Activated naive CD8-positive, alpha-beta T cell treated with anti-CD3 and anti-CD28 coated beads, Interleukin-2, amount 50 U/mL, for 16 hours (primary cell): Measurements from ENCODE around the gene GMDS.

Source experiments
- DNase-seq: peaks from one replicate; pipeline ENCODE4 v3.0.0-alpha.2; 2020; ENCODE audit warnings: low read depth, low spot score

GMDS gene

DNA sequence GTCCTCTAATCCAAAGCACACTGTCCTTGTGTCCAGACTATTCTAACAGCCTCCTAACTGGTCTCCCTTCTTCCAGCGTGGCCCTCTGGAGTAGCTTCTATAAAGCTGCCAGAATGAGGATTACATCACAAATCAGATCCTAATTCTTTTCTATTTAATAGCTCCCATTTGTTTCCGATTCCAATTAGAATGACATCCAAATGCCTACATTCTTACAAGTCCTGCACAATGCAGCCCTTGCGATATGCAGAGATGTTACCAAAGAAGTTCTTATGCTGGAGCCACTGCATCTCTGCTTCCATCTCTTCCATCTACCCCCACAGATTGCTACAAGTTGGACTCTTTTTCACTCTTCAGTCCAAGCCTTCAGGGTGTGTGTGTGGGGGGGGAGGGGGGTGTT lies 40.0 kb downstream of the GMDS start:
- no peak for DNase-seq

- DNase-seq = no peak
Measured at GRCh38 chr6:2204272-2204671, 41.1 kb downstream of the GMDS start.

- DNase-seq = no peak
Measured at GRCh38 chr6:2203264-2203663, 42.1 kb downstream of the GMDS start.

DNA sequence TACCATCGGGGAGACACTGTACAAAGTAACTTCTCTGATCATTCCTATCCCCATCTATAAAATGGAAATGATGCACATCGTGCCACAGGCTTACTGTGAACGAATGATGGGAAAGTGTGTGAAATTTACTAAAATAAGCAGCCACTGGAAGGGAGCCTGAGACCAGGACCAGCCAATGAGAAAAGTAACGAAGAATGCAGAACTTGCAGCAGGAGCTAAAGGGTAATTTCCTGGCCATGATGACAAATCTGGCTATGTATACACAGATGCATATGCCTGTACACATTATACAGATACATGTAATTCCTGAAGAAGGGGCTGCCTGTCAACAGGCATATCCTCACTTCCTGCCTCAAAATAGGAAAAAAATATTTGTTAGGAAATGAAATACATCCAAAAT lies 47.4 kb downstream of the GMDS start:
- DNase-seq = no peak

- DNase-seq = no peak
Measured at GRCh38 chr6:2197177-2197671, 48.2 kb downstream of the GMDS start.

GRCh38 chr6:2196079-2196679 lies 49.2 kb downstream of the GMDS start:
- no peak for DNase-seq

DNA sequence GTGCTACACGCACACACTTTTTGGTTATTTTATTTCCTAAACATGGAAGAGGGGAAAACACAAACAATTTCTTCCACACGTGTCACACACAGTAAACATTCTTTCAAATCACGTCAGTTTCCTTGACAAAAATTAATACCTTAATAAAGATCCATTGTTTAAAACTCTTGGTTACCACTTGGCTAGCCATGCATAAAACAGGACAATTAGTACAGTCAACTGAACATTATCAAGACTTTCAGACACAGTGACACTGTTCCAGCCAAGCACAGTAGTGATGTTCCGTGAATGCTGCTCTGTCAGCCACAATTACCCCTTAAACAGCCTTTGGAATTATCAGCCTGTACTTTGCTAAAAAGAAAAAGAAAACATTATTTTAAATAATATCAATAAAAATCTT lies 50.8 kb downstream of the GMDS start:
- no peak for DNase-seq

GRCh38 chr6:2193931-2194330 lies 51.5 kb downstream of the GMDS start:
- no peak for DNase-seq

DNA sequence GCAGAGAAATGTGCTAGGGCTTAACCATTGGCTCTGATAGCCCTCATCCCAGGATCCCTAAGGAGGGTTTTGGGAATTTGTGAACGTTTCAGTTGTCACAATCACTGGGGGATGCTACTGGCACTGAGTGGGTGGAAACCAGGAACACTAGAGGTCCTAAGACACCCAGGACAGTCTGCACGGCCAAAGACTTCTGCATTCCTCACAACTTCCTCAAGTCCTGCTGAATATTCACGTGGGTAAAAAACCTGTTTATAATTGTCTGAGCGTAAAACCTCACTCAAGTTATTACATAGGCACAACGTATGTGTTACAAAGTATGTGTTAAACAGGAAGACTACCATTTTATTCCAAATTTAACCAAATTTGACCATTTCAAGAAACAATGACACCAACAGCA lies 52.4 kb downstream of the GMDS start:
- DNase-seq = no peak

GRCh38 chr6:2191390-2191740 lies 54.0 kb downstream of the GMDS start:
- DNase-seq = no peak

GRCh38 chr6:2190661-2191389 lies 54.6 kb downstream of the GMDS start:
- no peak for DNase-seq

- no peak for DNase-seq
Measured at GRCh38 chr6:2188856-2189384, 56.5 kb downstream of the GMDS start.

DNA sequence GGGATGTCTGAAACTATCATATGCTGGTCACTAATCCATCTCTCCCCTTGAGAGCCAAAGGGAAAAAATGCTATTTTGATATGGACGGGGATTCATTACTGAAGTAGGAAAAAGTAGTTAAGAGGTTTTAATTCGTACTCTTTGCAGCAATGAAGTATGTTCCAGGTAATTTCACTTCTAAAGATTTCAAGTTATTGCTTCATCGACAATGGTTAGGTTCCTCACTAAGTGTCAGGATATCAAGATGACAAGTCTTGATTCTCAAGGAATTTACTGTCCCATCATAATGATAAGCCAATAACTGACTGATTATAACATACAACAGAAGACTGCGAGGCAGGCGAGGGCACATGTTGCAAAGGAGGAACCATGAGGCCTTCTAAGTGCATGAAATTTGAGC lies 57.0 kb downstream of the GMDS start:
- no peak for DNase-seq

GRCh38 chr6:2187826-2188225 lies 57.6 kb downstream of the GMDS start:
- DNase-seq = no peak

GRCh38 chr6:2186516-2186915 lies 58.9 kb downstream of the GMDS start:
- DNase-seq = no peak

DNA sequence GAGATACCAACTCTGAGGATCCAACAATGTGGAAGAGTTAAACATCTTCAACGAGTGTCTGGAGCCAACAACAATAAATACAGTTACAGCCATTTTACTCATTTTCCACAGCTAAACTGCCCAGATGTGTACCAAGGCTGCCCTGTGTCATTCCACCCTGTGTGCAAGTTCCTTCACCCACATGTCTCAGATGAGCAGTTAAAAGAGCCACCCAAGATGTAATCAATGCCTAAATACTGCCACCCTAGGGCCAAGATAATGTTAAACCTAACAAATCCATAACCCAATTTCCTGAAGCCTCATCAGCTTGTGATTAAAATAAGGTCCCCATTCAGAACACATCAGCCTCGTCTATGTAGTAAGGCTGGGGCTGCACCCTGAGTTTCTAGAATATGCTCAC lies 59.9 kb downstream of the GMDS start:
- DNase-seq = no peak

GRCh38 chr6:2184700-2185455 lies 60.5 kb downstream of the GMDS start:
- DNase-seq = no peak

DNA sequence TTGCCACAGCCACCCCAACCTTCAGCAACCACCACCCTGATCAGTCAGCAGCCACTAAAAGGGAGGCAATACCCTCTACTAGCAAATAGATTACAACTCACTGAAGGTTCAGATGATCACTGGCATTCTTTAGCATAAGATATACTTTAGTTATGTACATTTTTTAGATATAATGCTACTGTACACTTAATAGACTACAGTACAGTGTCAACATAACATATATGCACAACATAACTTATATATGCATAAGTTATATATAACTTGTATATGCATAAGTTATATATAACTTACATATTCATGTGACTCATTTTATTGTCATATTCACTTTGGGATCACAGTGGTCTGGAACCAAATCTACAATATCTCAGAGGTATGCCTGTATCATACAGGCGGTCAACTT lies 61.7 kb downstream of the GMDS start:
- no peak for DNase-seq

- DNase-seq = no peak
Measured at GRCh38 chr6:2183246-2183645, 62.2 kb downstream of the GMDS start.

DNA sequence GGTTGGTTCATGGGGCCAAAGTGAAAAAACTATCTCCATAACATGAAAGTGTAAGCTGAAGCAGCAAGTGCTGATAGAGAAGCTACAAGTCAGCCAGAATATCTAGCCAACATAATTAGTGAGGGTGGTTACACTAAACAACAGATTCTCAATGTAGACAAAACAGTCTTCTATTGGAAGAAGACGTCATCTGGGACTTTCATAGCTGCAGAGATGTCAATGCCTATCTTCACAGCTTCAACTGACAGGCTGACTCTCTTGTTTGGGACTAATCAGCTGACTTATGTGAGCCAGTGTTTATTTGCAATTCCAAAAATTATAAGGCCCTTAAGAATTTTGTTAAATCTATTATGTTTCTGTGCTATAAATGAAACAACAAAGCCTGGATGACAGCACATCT lies 63.2 kb downstream of the GMDS start:
- no peak for DNase-seq

- DNase-seq = no peak
Measured at GRCh38 chr6:2181567-2181966, 63.8 kb downstream of the GMDS start.

GRCh38 chr6:2179950-2180349 lies 65.5 kb downstream of the GMDS start:
- DNase-seq = no peak

DNA sequence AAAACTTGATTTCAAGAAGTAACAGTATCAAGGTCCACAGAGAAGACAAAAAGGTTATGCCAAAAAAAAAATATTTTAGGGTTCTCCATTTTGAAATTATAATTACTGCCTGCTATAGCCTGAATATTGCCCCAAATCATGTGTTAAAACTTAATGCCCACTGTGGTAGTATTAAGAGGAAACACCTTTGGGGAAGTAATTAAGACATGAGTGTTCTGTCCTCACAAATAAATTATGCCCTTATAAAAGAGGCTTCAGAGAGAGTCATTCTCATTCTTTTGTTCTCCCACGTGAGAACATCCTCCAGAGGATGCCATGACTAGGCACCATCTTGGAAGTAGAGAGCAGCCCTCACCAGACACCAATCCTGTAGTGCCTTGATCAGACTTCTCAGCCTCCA lies 66.2 kb downstream of the GMDS start:
- DNase-seq = no peak
